Peyer's patch (tissue), 4 donors: ENCODE data around the gene XYLT1.

Source experiments
- POLR2A ChIP-seq, 2 donors: fragments of 450-650 bp; IDR thresholded peaks; one replicate each; pipeline ENCODE4 v1.5.1; 2017; ENCODE audit warnings: antibody characterized with exemption in 2 of 2, mild to moderate bottlenecking in 2 of 2, moderate library complexity in 2 of 2
- TF ChIP-seq, protein P1 (sequence below), 6 experiments: fragments of 450-650 bp in 4 of 6; fragments of 200-600 bp in 2 of 6; sonication (generic) in 1 of 6; IDR thresholded peaks; one replicate each; pipeline ENCODE4 v1.5.1; 2017 to 2019; ENCODE audit warnings: antibody characterized with exemption in 6 of 6, mild to moderate bottlenecking in 3 of 6, moderate library complexity in 1 of 6

DNA sequence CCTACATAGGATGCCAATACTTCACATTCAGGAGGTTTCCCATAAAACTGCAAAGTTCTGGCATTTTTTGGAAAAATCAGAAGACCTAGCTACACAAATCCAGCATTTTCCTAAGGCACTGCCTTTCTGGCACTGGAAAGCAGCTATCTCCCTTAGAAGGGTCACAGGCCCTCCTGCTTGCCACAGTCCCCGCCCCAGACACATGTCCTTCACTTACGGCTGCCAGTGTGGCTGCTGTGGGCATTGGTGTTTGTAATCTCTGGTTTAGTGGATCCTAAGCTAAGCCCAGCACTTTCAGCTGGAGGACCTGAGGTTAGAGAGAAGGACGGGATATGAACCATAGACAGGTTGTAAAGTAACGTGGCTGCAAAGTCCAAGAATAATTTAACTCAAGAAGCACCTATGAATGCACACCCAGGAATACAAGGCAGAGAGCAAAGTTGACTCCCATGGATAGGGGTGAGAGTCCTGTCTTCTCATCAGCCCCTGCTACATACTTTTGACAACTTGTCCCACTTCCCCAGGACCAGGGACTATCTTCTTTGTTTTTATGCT lies 100.0 kb downstream of the XYLT1 start:
- TF ChIP-seq, protein P1, sequence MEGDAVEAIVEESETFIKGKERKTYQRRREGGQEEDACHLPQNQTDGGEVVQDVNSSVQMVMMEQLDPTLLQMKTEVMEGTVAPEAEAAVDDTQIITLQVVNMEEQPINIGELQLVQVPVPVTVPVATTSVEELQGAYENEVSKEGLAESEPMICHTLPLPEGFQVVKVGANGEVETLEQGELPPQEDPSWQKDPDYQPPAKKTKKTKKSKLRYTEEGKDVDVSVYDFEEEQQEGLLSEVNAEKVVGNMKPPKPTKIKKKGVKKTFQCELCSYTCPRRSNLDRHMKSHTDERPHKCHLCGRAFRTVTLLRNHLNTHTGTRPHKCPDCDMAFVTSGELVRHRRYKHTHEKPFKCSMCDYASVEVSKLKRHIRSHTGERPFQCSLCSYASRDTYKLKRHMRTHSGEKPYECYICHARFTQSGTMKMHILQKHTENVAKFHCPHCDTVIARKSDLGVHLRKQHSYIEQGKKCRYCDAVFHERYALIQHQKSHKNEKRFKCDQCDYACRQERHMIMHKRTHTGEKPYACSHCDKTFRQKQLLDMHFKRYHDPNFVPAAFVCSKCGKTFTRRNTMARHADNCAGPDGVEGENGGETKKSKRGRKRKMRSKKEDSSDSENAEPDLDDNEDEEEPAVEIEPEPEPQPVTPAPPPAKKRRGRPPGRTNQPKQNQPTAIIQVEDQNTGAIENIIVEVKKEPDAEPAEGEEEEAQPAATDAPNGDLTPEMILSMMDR (IDR thresholded peaks at IDR 0.05), result no peak
- TF ChIP-seq POLR2A (IDR thresholded peaks at IDR 0.05), result no peak
